GM12892 (cell line): ENCODE measurements around the gene SLC36A4.

Experiments
- POLR2A ChIP-seq: IDR thresholded peaks from 2 replicates; pipeline ENCODE4 v1.6.1; 2011; ENCODE audit warnings: low read depth, low read length, control low read depth
- POLR2AphosphoS5 ChIP-seq: IDR thresholded peaks from 2 replicates; pipeline ENCODE4 v1.6.1; 2011; ENCODE audit warnings: low read depth, low read length, control low read depth

- TF ChIP-seq POLR2A (no peak), POLR2AphosphoS5 (no peak)
These were observed 98.0 kb downstream of the SLC36A4 start for GRCh38 chr11:93099806-93100205.
